NCI-H1417 (cell line): ENCODE results near the gene SENP1.

ENCODE experiments used
- DNase-seq, 3 experiments: peaks; one replicate each; lab custom pipeline; 2025; lab: John Stamatoyannopoulos, UW

Gene SENP1

DNA sequence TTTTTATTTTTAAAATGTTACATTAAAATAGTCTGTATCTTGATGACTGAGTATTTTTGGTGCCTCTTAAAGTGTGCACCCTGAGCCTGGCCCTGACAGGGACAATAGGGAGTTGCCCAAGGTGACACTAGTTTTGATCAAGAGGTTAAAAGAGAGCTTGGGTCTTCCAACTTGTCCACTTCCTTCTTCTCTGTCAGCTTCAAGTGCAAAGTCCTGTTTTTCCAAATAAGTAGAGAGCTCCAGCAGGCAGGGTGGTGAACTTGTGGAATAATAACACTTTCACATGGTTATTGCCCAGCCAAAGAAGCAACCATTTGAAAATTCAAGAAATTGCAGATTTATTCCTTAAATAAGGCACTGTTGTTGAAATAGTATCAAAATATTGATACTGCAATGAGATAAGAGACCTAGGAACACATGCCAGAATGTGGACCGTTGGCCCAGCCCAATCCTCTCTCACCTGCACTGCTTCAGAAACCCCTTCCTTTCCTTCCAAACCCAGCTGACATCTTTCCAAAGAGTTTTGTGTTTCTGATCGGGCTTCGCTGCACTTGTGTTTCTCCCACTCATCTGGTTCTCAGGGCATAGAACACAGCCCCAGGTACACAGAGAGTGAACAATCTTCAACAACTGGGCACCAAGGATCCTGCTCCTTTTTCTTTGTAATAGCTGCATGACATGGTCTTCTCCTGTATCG is 87.8 kb downstream of the SENP1 start:
- no peak for DNase-seq

DNA sequence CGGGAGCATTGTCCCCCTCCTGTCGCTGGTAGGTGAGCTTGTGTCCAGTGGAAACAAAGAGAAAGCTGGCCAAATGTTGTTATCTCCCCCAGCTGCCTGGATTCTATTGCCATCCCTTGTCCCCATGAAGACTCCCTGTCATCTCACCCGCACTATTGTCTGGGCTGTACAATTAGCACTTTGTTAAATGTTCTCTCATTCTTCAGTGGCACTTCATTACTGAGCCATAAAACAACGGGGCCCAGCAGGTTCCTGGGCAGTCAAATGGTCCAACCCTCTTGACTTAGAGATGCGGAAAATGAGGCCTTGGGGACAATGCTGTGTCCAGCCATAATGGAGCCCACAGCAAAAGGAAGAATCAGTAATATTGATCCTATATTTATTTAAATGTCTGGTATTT is 88.4 kb downstream of the SENP1 start:
- DNase-seq, result peak in 2 of 3 experiments; percentile 13 to 49

GRCh38 chr12:48016373-48017020 is 89.4 kb downstream of the SENP1 start:
- no peak for DNase-seq

- DNase-seq, result no peak
Observed at GRCh38 chr12:48015954-48016353, 89.9 kb downstream of the SENP1 start.

DNA sequence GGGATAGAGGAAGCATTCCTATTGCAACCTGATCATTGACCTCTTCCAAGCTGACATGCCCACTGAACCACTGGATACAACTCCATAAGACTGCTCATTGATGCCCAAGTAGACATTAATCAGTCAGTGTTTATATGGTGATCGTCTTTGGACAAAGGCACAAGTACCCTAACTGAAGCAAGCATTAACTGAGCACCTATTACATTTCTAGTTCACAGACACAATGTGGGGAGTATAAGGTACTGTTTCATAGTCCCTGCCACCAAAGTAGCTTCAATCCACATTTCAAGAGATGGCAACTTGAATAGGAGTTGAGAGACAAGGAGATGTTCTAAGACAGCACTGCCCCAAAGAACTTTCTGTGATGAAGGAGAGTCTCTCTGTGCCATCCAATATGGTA is 90.8 kb downstream of the SENP1 start:
- no peak for DNase-seq

DNA sequence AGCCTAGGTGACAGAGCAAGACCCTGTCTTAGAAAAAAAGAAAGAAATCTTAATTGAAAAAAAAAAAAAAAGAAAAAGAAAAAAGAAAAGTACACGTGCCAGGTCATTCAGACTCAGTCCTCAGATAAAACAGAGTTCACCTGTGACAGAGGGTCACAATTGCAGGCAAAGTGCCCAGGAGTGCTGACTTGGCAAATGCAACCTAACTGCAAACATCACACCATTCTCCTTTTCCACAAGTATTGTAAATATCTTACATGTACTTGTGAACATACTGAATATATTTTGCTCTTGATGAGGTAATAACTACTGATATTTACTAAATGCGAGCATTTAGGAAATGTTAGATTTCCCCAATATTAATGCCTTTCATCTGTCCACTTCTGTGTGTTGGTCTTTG is 92.6 kb downstream of the SENP1 start:
- no peak for DNase-seq

DNA sequence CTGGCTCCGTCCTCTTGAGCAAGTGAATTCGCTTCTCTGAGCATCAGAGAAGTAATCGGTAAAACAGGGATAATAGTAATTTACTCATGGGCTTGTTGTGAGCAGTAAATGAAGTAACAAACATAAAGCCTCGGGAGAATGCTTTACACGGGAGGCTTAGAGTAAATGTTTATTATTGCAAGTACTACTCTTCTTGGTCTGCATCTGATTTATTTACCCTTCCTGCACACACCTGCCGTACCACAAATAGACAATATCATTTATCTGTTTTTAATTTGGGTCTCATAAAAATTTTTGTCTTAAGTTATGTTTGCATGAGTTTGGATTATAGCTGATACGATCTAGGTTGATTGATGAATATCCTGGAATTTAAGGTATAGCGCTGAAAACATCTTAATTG is 93.8 kb downstream of the SENP1 start:
- no peak for DNase-seq

DNA sequence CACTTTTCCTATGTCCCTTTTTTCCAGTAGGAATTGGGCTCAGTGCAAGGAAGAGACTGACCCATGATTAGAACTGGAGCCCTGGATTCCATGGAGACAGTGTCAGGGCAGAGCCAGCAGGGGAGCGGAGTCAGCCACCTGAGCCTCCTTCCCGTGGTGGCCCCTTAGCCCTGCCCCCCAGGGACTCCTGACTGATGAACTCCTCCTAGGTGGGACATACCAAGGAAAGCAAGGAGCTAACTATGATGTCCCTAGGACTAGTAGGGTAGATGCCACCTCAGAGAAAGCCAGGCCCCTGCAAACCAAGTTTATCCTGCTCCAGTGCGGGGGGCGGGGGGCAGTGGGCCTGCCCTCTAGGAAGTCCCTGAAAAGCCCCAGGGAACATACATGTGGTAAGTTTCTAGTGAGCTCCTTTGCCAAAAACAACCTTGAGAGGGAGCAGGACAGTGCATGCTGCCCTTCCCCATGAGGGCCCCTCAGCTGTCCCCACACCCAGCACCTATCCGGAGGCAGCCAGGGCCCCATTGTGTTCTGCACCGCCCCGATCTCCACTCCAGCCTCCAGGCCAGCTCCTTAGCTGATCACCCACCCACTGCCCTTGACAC is 95.4 kb downstream of the SENP1 start:
- DNase-seq, result no peak

DNA sequence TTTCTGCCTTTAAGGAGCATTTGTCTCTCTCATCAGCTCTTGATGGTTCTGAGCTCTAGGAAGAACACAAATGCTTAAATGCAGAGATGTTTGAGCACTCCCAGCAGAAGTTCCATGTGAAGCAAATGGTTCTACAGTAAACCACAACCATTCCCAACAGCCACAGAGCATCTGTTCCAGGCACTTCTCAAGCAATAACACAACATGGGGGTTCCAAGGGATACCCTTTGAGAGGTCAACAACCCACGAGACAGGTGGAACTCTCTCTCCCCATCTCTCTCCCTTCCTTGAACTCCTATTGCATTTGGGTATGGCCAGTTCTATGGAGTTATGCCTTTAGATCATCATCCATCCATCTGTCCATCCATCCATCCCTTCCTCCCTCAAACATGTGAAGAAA is 96.4 kb downstream of the SENP1 start:
- DNase-seq, result no peak

GRCh38 chr12:48008950-48009349 is 96.9 kb downstream of the SENP1 start:
- DNase-seq, result no peak

GRCh38 chr12:48008349-48008748 is 97.5 kb downstream of the SENP1 start:
- no peak for DNase-seq

GRCh38 chr12:48007206-48007605 is 98.7 kb downstream of the SENP1 start:
- DNase-seq, result no peak

DNA sequence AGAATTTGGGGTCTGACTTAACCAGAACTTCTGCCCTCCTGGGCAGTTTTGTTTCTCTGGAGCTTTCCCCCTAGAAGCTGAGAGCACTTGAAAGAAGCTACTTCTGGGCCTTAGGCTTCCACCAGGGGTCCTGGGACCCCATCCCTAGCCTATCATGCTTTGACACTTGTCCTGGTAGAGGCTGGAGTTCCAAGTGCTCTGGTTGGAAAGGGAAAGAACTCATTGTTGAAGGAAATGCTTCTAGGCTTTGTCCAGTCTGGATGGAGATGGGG is 100.2 kb downstream of the SENP1 start:
- DNase-seq, result no peak

GRCh38 chr12:48005001-48005749 is 100.7 kb downstream of the SENP1 start:
- DNase-seq, result peak in 2 of 3 experiments; percentile 86 to 89

GRCh38 chr12:48004053-48004941 is 101.6 kb downstream of the SENP1 start, which contains the start of gene COL2A1:
Gene COL2A1 (minus strand): TSS chr12:48004476. CDS start chr12:48004321, 155 bp downstream.
- peak; percentile 19 to 93 (median 91) for DNase-seq

- peak in 2 of 3 experiments; percentile 64 to 82 for DNase-seq
Observed at GRCh38 chr12:48003226-48004052, 102.4 kb downstream of the SENP1 start.

GRCh38 chr12:48002773-48003218 is 103.1 kb downstream of the SENP1 start:
- peak in 2 of 3 experiments; percentile 77 to 86 for DNase-seq

- no peak for DNase-seq
Observed at GRCh38 chr12:48002414-48002730, 103.5 kb downstream of the SENP1 start.

DNA sequence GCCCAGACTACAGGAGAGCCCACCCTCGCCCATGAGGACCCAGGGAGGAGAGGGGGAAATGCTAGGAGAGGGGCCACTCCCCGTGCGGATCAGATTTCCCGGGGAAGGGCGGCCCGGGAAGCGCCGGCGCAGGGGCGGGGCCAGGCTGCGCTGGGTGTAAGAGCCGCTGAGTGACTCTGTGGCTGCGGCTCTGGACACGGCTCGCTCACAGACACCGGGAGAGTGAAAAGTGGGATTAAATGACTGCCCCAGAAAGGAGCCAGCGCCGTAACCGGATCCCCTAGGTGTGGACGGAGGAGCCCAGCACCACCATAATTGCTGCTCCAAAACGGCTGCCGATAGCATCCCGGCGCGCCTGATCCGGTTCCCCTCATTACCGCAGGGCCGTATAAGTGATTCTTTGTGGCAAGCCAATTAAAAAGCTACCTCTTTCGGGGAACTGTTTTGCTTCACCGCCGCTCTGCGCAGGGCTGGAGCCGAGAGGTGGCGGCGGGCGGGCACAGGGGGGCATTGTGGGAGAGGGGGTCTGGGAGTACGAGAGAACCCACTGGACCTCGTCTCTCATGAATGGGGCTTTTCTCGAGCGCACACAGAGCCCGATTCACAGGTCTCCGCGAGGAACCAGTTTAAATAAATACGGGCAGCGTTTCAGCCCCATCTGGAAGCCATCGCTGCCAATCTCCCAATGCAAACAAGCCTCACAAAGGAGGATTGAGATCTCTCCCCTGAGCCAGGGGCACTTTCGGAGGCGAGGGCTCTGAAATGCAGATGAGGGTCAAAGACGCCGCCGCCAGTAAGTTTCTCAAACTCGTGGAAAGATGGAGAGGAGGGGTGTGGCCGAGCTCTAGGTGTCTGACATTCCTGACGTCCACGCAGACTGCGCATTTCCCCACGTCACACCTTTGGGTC is 104.1 kb downstream of the SENP1 start:
- DNase-seq, result peak; percentile 57 to 82 (median 78)
